ENCODE data around the gene AKT1S1. TPM values are rescaled to one million over a fixed set of nuclear protein-coding genes. Genes with fewer than 3 reads are reported as not detected.

The AKT1S1 gene
- total and polyA plus RNA-seq, 2 donors (not counting 3 experiments of a cell fraction or from before 2014, with no cell fraction given) = 64.2 to 68.3 TPM

- intact Hi-C loops (cut with micrococcal nuclease) (loop anchor here (1.0 to 5.0 kb wide), 3 partner anchors 8 to 277 kb away; partner anchors contain the start of genes AKT1S1, PRMT1, PRR12 and TBC1D17), dilution Hi-C loops (cut with MboI; ENCODE audit: extremely low pct_ligation_motif_present, low sequenced_read_pairs) (no loop called here)
- Histone ChIP-seq H4K20me1 (replicated peaks; ENCODE audit: control insufficient read depth, extremely low read depth, insufficient read depth, low read length) (no peaks in the 10 kb centered on the region), H3K9ac (replicated peaks; ENCODE audit: extremely low read depth, insufficient read depth, low read length) (no peak overlapping the region), H3K4me1 (ENCODE audit: control insufficient read depth, extremely low read depth, insufficient read depth, low read length) (peaks cover 26% of the 10 kb centered on the region), H3K4me3 (replicated peaks in 1 of 3; ENCODE audit: insufficient read depth in 1 of 3, low read depth in 1 of 3, low read length in 3 of 3) (peak overlapping the region; percentile 27 to 50 (median 29)), H3K9me3 (replicated peaks; ENCODE audit: control insufficient read depth, insufficient read depth, low read length) (no peaks in the 10 kb centered on the region), H3K9me1 (replicated peaks; ENCODE audit: control insufficient read depth, extremely low read depth, insufficient read depth, low read length) (no peaks in the 10 kb centered on the region), H3K27me3 (ENCODE audit: control insufficient read depth in 2 of 2, insufficient read depth in 2 of 2, low read length in 2 of 2) (no peaks in the 10 kb centered on the region), H3K36me3 (ENCODE audit: control insufficient read depth in 2 of 2, extremely low read depth in 1 of 2, insufficient read depth in 2 of 2, low read length in 2 of 2) (peaks cover 7 to 15% of the 10 kb centered on the region in 2 experiments), H3K27ac (ENCODE audit: insufficient read depth, low read depth, low read length) (peak overlapping the region; percentile 17), H3K79me2 (ENCODE audit: control insufficient read depth, insufficient read depth, low read length) (peaks cover 22% of the 10 kb centered on the region), H3K4me2 (ENCODE audit: insufficient read depth, low read length) (peak overlapping the region; percentile 73), H2AFZ (ENCODE audit: low read depth, low read length) (peak overlapping the region; percentile 88)
- TSS peak; percentile 23 for BruUV-seq (replicated peaks)
- no peak for TF ChIP-seq MYC (IDR thresholded peaks at IDR 0.05; ENCODE audit: low read depth, low read length)
- TF ChIP-seq CTCF (IDR thresholded peaks at IDR 0.05; ENCODE audit: extremely low read depth in 1 of 2, insufficient read depth in 1 of 2, low read depth in 1 of 2, low read length in 2 of 2) = no peak
- TF ChIP-seq POLR2AphosphoS5 (IDR thresholded peaks at IDR 0.05; ENCODE audit: insufficient read depth, low read depth, low read length) = no peak
- no peak for TF ChIP-seq POLR2A (IDR thresholded peaks at IDR 0.05; ENCODE audit: low read depth, low read length)
- TF ChIP-seq FOS (IDR thresholded peaks at IDR 0.05; ENCODE audit: borderline replicate concordance, insufficient read depth, low read length) = no peak
- TF ChIP-seq JUN (IDR thresholded peaks at IDR 0.05; ENCODE audit: borderline replicate concordance, insufficient read depth, insufficient read length, low read depth) = no peak
- ChIA-PET CTCF (interaction anchor here (0.8 to 1.3 kb wide), 6 partner anchors 10 to 220 kb away, joined by 3 to 8 read pairs (median 3); partner anchors contain the start of gene PTOV1), POLR2A (interaction anchor here (0.9 to 1.0 kb wide), 4 partner anchors 8 to 18 kb away, joined by 4 to 5 read pairs (median 4); partner anchors contain the start of genes AKT1S1, PTOV1 and TBC1D17)
- FAIRE-seq = no peak
- no peak for DNase-seq (ENCODE audit: low read depth, low spot score)
Measured at GRCh38 chr19:49869009-49869483, 8.1 kb downstream of the AKT1S1 start.

Data from endothelial cell of umbilical vein (primary cell).